ENCODE data around the gene CLTCL1. TPM values are rescaled to one million over a fixed set of nuclear protein-coding genes. Genes with fewer than 3 reads are reported as not detected.

The CLTCL1 gene
- total and polyA plus RNA-seq, 9 of the 15 experiments (the other 6 are each of a cell fraction or from before 2014, with no cell fraction given): 1.1 to 11.7 (median 5.0) TPM

- no peak for TF ChIP-seq E2F5 (CRISPR knock-in tag; IDR thresholded peaks at IDR 0.05)
- 0 out of 2 replicates have a peak, but pooled peaks have one; percentile 25 for TF ChIP-seq ATF4 (CRISPR knock-in tag; IDR thresholded peaks at IDR 0.05)
- TF ChIP-seq CAMTA2 (CRISPR knock-in tag; conservative IDR thresholded peaks at IDR 0.05): peak; percentile 25; the same call in 1 of the 2 replicates
- no peak for TF ChIP-seq NFATC3 (IDR thresholded peaks at IDR 0.05)
- peak; percentile 36 for TF ChIP-seq NEUROD1 (IDR thresholded peaks at IDR 0.05; ENCODE audit: borderline replicate concordance, low read depth, low read length, partially characterized antibody)
- TF ChIP-seq ARHGAP35 (IDR thresholded peaks at IDR 0.05; ENCODE audit: partially characterized antibody): no peak
- TF ChIP-seq ZBTB5 (IDR thresholded peaks at IDR 0.05): no peak
- no peak for TF ChIP-seq SRSF3 (IDR thresholded peaks at IDR 0.05; ENCODE audit: insufficient read depth, low read length)
- TF ChIP-seq KLF6 (CRISPR knock-in tag; IDR thresholded peaks at IDR 0.05; ENCODE audit: borderline replicate concordance): 0 out of 2 replicates have a peak, but pooled peaks have one; percentile 8
- TF ChIP-seq CTCF (IDR thresholded peaks at IDR 0.05 in 2 of 3, conservative IDR thresholded peaks at IDR 0.05 in 1 of 3; ENCODE audit: insufficient read depth in 2 of 3, low read depth in 1 of 3, low read length in 3 of 3): no peak
- no peak for TF ChIP-seq CSDE1 (IDR thresholded peaks at IDR 0.05)
- peak; percentile 58; the same call in 1 of the 2 replicates for TF ChIP-seq HIVEP1 (CRISPR knock-in tag; IDR thresholded peaks at IDR 0.05)
- no peak for TF ChIP-seq TGIF2 (CRISPR knock-in tag; IDR thresholded peaks at IDR 0.05)
- no peak for TF ChIP-seq EWSR1 (IDR thresholded peaks at IDR 0.05; ENCODE audit: borderline replicate concordance, low read depth, partially characterized antibody)
- TF ChIP-seq ETV1 (tag; conservative IDR thresholded peaks at IDR 0.05; ENCODE audit: low read depth): no peak
- peak; percentile 29 for TF ChIP-seq POLR2AphosphoS2 (IDR thresholded peaks at IDR 0.05; ENCODE audit: low read length)
- TF ChIP-seq RAD51 (IDR thresholded peaks at IDR 0.05; ENCODE audit: borderline replicate concordance, low read depth): no peak
- no peak for TF ChIP-seq PRPF4 (IDR thresholded peaks at IDR 0.05; ENCODE audit: insufficient read depth, low read depth, low read length, poor library complexity, severe bottlenecking)
- no peak for TF ChIP-seq NFXL1 (CRISPR knock-in tag; IDR thresholded peaks at IDR 0.05)
- 0 out of 2 replicates have a peak, but pooled peaks have one; percentile 2 for TF ChIP-seq MTF1 (CRISPR knock-in tag; IDR thresholded peaks at IDR 0.05; ENCODE audit: borderline replicate concordance)
- 0 out of 2 replicates have a peak, but pooled peaks have one; percentile 19 for TF ChIP-seq SMC3 (conservative IDR thresholded peaks at IDR 0.05; ENCODE audit: insufficient read depth, low read depth, low read length)
- no peak for TF ChIP-seq NCOR1 (IDR thresholded peaks at IDR 0.05)
- TF ChIP-seq ZC3H8 (IDR thresholded peaks at IDR 0.05): no peak
Measured at GRCh38 chr22:19174106-19175025, 117.2 kb downstream of the CLTCL1 start (continued).
